Measurements from ENCODE around the gene BACH2. TPM values are rescaled to one million over a fixed set of nuclear protein-coding genes. Genes with fewer than 3 reads are reported as not detected.

The BACH2 gene
- total and polyA plus RNA-seq, 2 experiments from 2014 or later: under 0.01 TPM; not detected in 1

- Histone ChIP-seq H3K9me2 (ENCODE audit: insufficient read depth) (no peaks in the 10 kb centered on the region), H3K27ac (no peak overlapping the region), H3K9ac (no peak overlapping the region), H2AFZ (no peak overlapping the region), H3K36me3 (ENCODE audit: low read depth) (no peaks in the 10 kb centered on the region), H3F3A (ENCODE audit: insufficient read depth) (peaks cover 12% of the 10 kb centered on the region; the same call in 1 of the 2 replicates), H4K20me1 (ENCODE audit: insufficient read depth) (no peaks in the 10 kb centered on the region), H3K27me3 (replicated peaks; ENCODE audit: insufficient read depth) (no peaks in the 10 kb centered on the region; the same call in 1 of the 2 replicates), H3K4me2 (ENCODE audit: unreplicated experiment) (no peak overlapping the region), H3K9me3 (ENCODE audit: low read depth) (no peaks in the 10 kb centered on the region), H3K4me3 (no peak overlapping the region), H3K4me1 (ENCODE audit: insufficient read depth) (peaks cover 14% of the 10 kb centered on the region), H3K79me2 (ENCODE audit: insufficient read depth) (no peaks in the 10 kb centered on the region)
- in situ Hi-C loops (cut with MboI): loop anchor here (10.0 kb wide), 1 partner anchor 416 kb away; no protein-coding TSS in a partner anchor
- no peak for DNase-seq
- 75 to 81% methylated on average over 5 of the region's 5 CpGs for WGBS, 2 experiments (ENCODE audit: low coverage in 1 of 2, low lambda C conversion rate in 2 of 2, missing lambda C conversion rate in 2 of 2)
- TF ChIP-seq EZH2phosphoT487 (IDR thresholded peaks at IDR 0.05; ENCODE audit: insufficient read depth, low read depth): no peak
- no peak for TF ChIP-seq EZH2 (IDR thresholded peaks at IDR 0.05; ENCODE audit: insufficient read depth, poor library complexity, severe bottlenecking)
Measured at GRCh38 chr6:89978749-89979145, 317.9 kb downstream of the BACH2 start.

DNA sequence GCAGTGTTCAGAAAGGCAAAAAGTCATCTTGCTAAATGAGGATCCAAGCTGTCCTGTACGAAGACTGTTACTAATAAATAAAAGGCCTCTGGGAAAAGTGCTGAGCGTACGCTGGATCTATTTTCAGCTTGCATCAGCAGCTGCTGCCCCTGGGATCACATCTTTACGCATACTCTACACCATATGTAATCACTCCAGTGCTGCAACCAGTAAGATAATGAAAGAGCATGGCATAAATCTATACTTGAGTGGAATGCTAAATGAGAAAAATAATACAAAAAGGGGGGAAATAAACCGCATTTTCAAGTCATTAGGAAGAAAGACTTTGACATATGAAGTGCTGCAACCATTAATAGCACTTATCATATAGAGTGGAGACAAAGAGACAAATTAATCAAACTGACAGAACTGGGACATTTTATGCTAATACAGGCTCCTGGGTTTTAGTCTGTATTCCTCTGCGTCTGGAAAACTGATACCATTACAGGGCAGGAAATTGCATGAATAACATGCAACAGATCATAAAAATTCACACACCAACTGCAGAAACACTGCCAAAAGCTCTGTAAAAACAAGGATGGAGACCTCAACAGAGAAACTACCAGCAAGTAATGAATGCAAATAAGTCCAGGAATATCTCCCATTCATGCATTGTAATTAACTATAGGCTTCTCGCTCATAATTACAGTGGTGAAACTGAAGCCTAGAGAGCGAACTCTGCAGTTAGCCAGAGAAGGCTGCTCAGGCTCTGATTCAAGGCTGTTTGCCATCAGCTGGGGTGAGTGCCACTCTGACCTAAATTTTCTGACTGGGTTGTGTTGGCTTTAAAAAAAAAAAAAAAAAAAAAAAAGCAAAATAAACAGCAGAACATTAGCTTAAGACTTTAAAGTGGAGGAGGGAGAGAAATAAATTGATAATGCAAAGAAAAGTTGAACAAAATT lies 318.6 kb downstream of the BACH2 start:
- H3K9ac ChIP-seq: no peak overlapping the region
- WGBS, 2 experiments (ENCODE audit: low coverage in 1 of 2, low lambda C conversion rate in 2 of 2, missing lambda C conversion rate in 2 of 2): 27 to 38% methylated on average over 8 of the region's 8 CpGs
- no peaks in the 10 kb centered on the region for H3K79me2 ChIP-seq (ENCODE audit: insufficient read depth)
- peak; percentile 48 for DNase-seq
- TF ChIP-seq EZH2 (IDR thresholded peaks at IDR 0.05; ENCODE audit: insufficient read depth, poor library complexity, severe bottlenecking) (no peak), EZH2phosphoT487 (IDR thresholded peaks at IDR 0.05; ENCODE audit: insufficient read depth, low read depth) (no peak)
- in situ Hi-C loops (cut with MboI): loop anchor here (10.0 kb wide), 1 partner anchor 417 kb away; no protein-coding TSS in a partner anchor
- H3K4me1 ChIP-seq (ENCODE audit: insufficient read depth): peaks cover 14% of the 10 kb centered on the region
- H3K36me3 ChIP-seq (ENCODE audit: low read depth): no peaks in the 10 kb centered on the region
- no peaks in the 10 kb centered on the region for H4K20me1 ChIP-seq (ENCODE audit: insufficient read depth)
- H3F3A ChIP-seq (ENCODE audit: insufficient read depth): peaks cover 12% of the 10 kb centered on the region; the same call in 1 of the 2 replicates
- H3K27me3 ChIP-seq (replicated peaks; ENCODE audit: insufficient read depth): no peaks in the 10 kb centered on the region; the same call in 1 of the 2 replicates
- H3K27ac ChIP-seq: peak overlapping the region; percentile 33; the same call in 1 of the 2 replicates
- no peak overlapping the region for H3K4me3 ChIP-seq
- H3K9me2 ChIP-seq (ENCODE audit: insufficient read depth): no peaks in the 10 kb centered on the region
- no peak overlapping the region for H2AFZ ChIP-seq
- peak overlapping the region; percentile 5 for H3K4me2 ChIP-seq (ENCODE audit: unreplicated experiment)
- H3K9me3 ChIP-seq (ENCODE audit: low read depth): no peaks in the 10 kb centered on the region

GRCh38 chr6:89976694-89977020 lies 320.0 kb downstream of the BACH2 start:
- H3K9ac ChIP-seq: no peak overlapping the region
- H2AFZ ChIP-seq: no peak overlapping the region
- in situ Hi-C loops (cut with MboI): loop anchor here (10.0 kb wide), 1 partner anchor 418 kb away; no protein-coding TSS in a partner anchor
- WGBS, 2 experiments (ENCODE audit: low coverage in 1 of 2, low lambda C conversion rate in 2 of 2, missing lambda C conversion rate in 2 of 2): 97 to 99% methylated on average over 3 of the region's 3 CpGs
- H3K79me2 ChIP-seq (ENCODE audit: insufficient read depth): no peaks in the 10 kb centered on the region
- peaks cover 12% of the 10 kb centered on the region; the same call in 1 of the 2 replicates for H3F3A ChIP-seq (ENCODE audit: insufficient read depth)
- no peak overlapping the region for H3K4me3 ChIP-seq
- H3K27ac ChIP-seq: no peak overlapping the region
- DNase-seq: no peak
- H3K4me2 ChIP-seq (ENCODE audit: unreplicated experiment): no peak overlapping the region
- no peaks in the 10 kb centered on the region for H3K9me2 ChIP-seq (ENCODE audit: insufficient read depth)
- no peaks in the 10 kb centered on the region for H4K20me1 ChIP-seq (ENCODE audit: insufficient read depth)
- no peaks in the 10 kb centered on the region for H3K36me3 ChIP-seq (ENCODE audit: low read depth)
- no peak for TF ChIP-seq EZH2 (IDR thresholded peaks at IDR 0.05; ENCODE audit: insufficient read depth, poor library complexity, severe bottlenecking)
- no peak for TF ChIP-seq EZH2phosphoT487 (IDR thresholded peaks at IDR 0.05; ENCODE audit: insufficient read depth, low read depth)
- H3K27me3 ChIP-seq (replicated peaks; ENCODE audit: insufficient read depth): no peaks in the 10 kb centered on the region; the same call in 1 of the 2 replicates
- H3K4me1 ChIP-seq (ENCODE audit: insufficient read depth): peaks cover 14% of the 10 kb centered on the region
- no peaks in the 10 kb centered on the region for H3K9me3 ChIP-seq (ENCODE audit: low read depth)

GRCh38 chr6:89975991-89976693 lies 320.5 kb downstream of the BACH2 start:
- no peak for TF ChIP-seq EZH2 (IDR thresholded peaks at IDR 0.05; ENCODE audit: insufficient read depth, poor library complexity, severe bottlenecking)
- no peak for TF ChIP-seq EZH2phosphoT487 (IDR thresholded peaks at IDR 0.05; ENCODE audit: insufficient read depth, low read depth)
- Histone ChIP-seq H3K9me2 (ENCODE audit: insufficient read depth) (no peaks in the 10 kb centered on the region), H3K4me2 (ENCODE audit: unreplicated experiment) (no peak overlapping the region), H3F3A (ENCODE audit: insufficient read depth) (peaks cover 12% of the 10 kb centered on the region; the same call in 1 of the 2 replicates), H3K9me3 (ENCODE audit: low read depth) (no peaks in the 10 kb centered on the region), H3K79me2 (ENCODE audit: insufficient read depth) (no peaks in the 10 kb centered on the region), H3K4me1 (ENCODE audit: insufficient read depth) (peaks cover 14% of the 10 kb centered on the region), H3K9ac (no peak overlapping the region), H4K20me1 (ENCODE audit: insufficient read depth) (no peaks in the 10 kb centered on the region), H3K4me3 (no peak overlapping the region), H3K27me3 (replicated peaks; ENCODE audit: insufficient read depth) (no peaks in the 10 kb centered on the region; the same call in 1 of the 2 replicates), H2AFZ (no peak overlapping the region), H3K36me3 (ENCODE audit: low read depth) (no peaks in the 10 kb centered on the region), H3K27ac (no peak overlapping the region)
- 96 to 98% methylated on average over 12 of the region's 12 CpGs for WGBS, 2 experiments (ENCODE audit: low coverage in 1 of 2, low lambda C conversion rate in 2 of 2, missing lambda C conversion rate in 2 of 2)
- DNase-seq: no peak
- in situ Hi-C loops (cut with MboI): loop anchor here (10.0 kb wide), 1 partner anchor 419 kb away; no protein-coding TSS in a partner anchor

Data from GM23248 (cell line).